HCT116 (cell line): Measurements from ENCODE around the gene TBC1D17.

Source experiments
- EGR1 ChIP-seq: IDR thresholded peaks from 2 replicates; pipeline ENCODE4 v1.6.1; 2012; ENCODE audit warnings: low read depth
- EZH2 ChIP-seq: fragments of 200-600 bp; sonication (generic); IDR thresholded peaks from 2 replicates; pipeline ENCODE4 v1.6.1; 2017; ENCODE audit warnings: antibody characterized with exemption, mixed run types
- FOSL1 ChIP-seq: IDR thresholded peaks from 2 replicates; pipeline ENCODE4 v1.6.1; 2012; ENCODE audit warnings: low read depth
- JUND ChIP-seq: IDR thresholded peaks from 2 replicates; pipeline ENCODE4 v1.6.1; 2012
- POLR2A ChIP-seq: IDR thresholded peaks from 2 replicates; pipeline ENCODE4 v1.7.0; 2011; ENCODE audit warnings: borderline replicate concordance; ENCODE audit not compliant: insufficient read depth, insufficient read length; ENCODE audit errors: extremely low read depth
- SP1 ChIP-seq: IDR thresholded peaks from 2 replicates; pipeline ENCODE4 v1.6.1; 2012; ENCODE audit warnings: low read depth
- TCF7L2 ChIP-seq: IDR thresholded peaks from 2 replicates; pipeline ENCODE4 v1.7.0; 2011; ENCODE audit warnings: borderline replicate concordance, inconsistent platforms; ENCODE audit not compliant: insufficient read depth, insufficient read length; ENCODE audit errors: extremely low read depth
- ZFX ChIP-seq: fragments of 450-650 bp; IDR thresholded peaks from 2 replicates; pipeline ENCODE4 v1.6.1; 2017
- TF ChIP-seq, protein P1 (sequence below), 3 experiments: fragments of 200-600 bp in 1 of 3; sonication (generic) in 1 of 3; IDR thresholded peaks in 2 of 3; conservative IDR thresholded peaks in 1 of 3; 2 replicates each; pipeline ENCODE4 v1.5.1; 2012 to 2017; ENCODE audit warnings: low read depth in 2 of 3, low read length in 2 of 3, antibody characterized with exemption in 1 of 3, borderline replicate concordance in 1 of 3, control low read depth in 1 of 3, mild to moderate bottlenecking in 1 of 3, mixed read lengths in 1 of 3, mixed run types in 1 of 3, moderate library complexity in 1 of 3; ENCODE audit not compliant: insufficient read depth in 1 of 3
- TF ChIP-seq, protein P2 (sequence below): IDR thresholded peaks from 2 replicates; pipeline ENCODE4 v1.6.1; 2012; ENCODE audit warnings: low read depth

DNA sequence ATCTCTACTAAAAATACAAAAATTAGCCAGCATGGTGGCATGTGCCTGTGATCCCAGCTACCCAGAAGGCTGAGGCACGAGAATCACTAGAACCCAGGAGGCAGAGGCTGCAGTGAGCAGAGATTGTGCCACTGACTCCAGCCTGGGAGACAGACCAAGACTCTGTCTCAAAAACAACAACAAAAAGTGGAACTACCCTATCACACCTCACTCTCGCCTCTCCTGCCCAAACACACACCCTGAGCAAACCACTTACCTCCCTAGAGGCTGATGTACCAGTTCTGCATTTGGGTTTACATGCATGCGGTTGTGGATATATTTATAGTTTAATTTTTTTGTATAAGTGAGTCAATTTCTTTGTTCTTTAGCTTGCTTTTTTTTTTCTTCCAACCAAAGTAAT, 34.2 kb upstream of the TBC1D17 start:
- TF ChIP-seq EZH2, result no peak
- TF ChIP-seq SP1, result no peak
- TF ChIP-seq, protein P1, sequence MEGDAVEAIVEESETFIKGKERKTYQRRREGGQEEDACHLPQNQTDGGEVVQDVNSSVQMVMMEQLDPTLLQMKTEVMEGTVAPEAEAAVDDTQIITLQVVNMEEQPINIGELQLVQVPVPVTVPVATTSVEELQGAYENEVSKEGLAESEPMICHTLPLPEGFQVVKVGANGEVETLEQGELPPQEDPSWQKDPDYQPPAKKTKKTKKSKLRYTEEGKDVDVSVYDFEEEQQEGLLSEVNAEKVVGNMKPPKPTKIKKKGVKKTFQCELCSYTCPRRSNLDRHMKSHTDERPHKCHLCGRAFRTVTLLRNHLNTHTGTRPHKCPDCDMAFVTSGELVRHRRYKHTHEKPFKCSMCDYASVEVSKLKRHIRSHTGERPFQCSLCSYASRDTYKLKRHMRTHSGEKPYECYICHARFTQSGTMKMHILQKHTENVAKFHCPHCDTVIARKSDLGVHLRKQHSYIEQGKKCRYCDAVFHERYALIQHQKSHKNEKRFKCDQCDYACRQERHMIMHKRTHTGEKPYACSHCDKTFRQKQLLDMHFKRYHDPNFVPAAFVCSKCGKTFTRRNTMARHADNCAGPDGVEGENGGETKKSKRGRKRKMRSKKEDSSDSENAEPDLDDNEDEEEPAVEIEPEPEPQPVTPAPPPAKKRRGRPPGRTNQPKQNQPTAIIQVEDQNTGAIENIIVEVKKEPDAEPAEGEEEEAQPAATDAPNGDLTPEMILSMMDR (IDR thresholded peaks at IDR 0.05 in 2 of 3, conservative IDR thresholded peaks at IDR 0.05 in 1 of 3; ENCODE audit: borderline replicate concordance in 1 of 3, insufficient read depth in 1 of 3, low read depth in 2 of 3, low read length in 2 of 3), result no peak
- no peak for TF ChIP-seq FOSL1
- no peak for TF ChIP-seq JUND
- no peak for TF ChIP-seq EGR1
- no peak for TF ChIP-seq POLR2A
- TF ChIP-seq TCF7L2, result no peak
- TF ChIP-seq ZFX, result no peak
- TF ChIP-seq, protein P2, sequence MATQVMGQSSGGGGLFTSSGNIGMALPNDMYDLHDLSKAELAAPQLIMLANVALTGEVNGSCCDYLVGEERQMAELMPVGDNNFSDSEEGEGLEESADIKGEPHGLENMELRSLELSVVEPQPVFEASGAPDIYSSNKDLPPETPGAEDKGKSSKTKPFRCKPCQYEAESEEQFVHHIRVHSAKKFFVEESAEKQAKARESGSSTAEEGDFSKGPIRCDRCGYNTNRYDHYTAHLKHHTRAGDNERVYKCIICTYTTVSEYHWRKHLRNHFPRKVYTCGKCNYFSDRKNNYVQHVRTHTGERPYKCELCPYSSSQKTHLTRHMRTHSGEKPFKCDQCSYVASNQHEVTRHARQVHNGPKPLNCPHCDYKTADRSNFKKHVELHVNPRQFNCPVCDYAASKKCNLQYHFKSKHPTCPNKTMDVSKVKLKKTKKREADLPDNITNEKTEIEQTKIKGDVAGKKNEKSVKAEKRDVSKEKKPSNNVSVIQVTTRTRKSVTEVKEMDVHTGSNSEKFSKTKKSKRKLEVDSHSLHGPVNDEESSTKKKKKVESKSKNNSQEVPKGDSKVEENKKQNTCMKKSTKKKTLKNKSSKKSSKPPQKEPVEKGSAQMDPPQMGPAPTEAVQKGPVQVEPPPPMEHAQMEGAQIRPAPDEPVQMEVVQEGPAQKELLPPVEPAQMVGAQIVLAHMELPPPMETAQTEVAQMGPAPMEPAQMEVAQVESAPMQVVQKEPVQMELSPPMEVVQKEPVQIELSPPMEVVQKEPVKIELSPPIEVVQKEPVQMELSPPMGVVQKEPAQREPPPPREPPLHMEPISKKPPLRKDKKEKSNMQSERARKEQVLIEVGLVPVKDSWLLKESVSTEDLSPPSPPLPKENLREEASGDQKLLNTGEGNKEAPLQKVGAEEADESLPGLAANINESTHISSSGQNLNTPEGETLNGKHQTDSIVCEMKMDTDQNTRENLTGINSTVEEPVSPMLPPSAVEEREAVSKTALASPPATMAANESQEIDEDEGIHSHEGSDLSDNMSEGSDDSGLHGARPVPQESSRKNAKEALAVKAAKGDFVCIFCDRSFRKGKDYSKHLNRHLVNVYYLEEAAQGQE, result no peak
